ENCODE measurements around the gene ZNF275.

- TF ChIP-seq CREM (CRISPR knock-in tag; IDR thresholded peaks at IDR 0.05), result no peak
- TF ChIP-seq CTCF (IDR thresholded peaks at IDR 0.05), result no peak
- TF ChIP-seq USF2 (CRISPR knock-in tag; IDR thresholded peaks at IDR 0.05), result no peak
- TF ChIP-seq IRF1 (CRISPR knock-in tag; IDR thresholded peaks at IDR 0.05), result no peak
- no peak for TF ChIP-seq JUN (CRISPR knock-in tag; IDR thresholded peaks at IDR 0.05)
- no peak for TF ChIP-seq ATF2 (CRISPR knock-in tag; IDR thresholded peaks at IDR 0.05; ENCODE audit: borderline replicate concordance, low read depth)
- TF ChIP-seq FOXP4 (CRISPR knock-in tag; IDR thresholded peaks at IDR 0.05), result no peak
- no peak for TF ChIP-seq ZNF317 (CRISPR knock-in tag; IDR thresholded peaks at IDR 0.05; ENCODE audit: borderline replicate concordance, low read depth)
- TF ChIP-seq ZNF425 (CRISPR knock-in tag; conservative IDR thresholded peaks at IDR 0.05), result no peak
- TF ChIP-seq SMAD4 (CRISPR knock-in tag; IDR thresholded peaks at IDR 0.05), result no peak
- TF ChIP-seq AFF4 (CRISPR knock-in tag; IDR thresholded peaks at IDR 0.05; ENCODE audit: borderline replicate concordance), result no peak
- no peak for TF ChIP-seq ZNF423 (CRISPR knock-in tag; IDR thresholded peaks at IDR 0.05)
These were observed 15.8 kb upstream of the ZNF275 start for GRCh38 chrX:153317996-153318722.

Data from WTC11 (cell line).